H1 (cell line): ENCODE data around the gene NCAM1. TPM values are rescaled to one million over a fixed set of nuclear protein-coding genes. Genes with fewer than 3 reads are reported as not detected.

Experiments
- CTCF ChIA-PET: fragments of 300-600 bp; sonication (Branson Sonifier 250); formaldehyde crosslinking; loops from one replicate; lab custom pipeline; 2021; ENCODE audit not compliant: partially characterized antibody; lab: Charles Lee
- POLR2A ChIA-PET: fragments of 300-600 bp; sonication (Branson Sonifier 250); formaldehyde crosslinking; loops from one replicate; lab custom pipeline; 2021; ENCODE audit warnings: inconsistent platforms; ENCODE audit not compliant: partially characterized antibody; lab: Charles Lee
- DNase-seq, 2 experiments: peaks; one replicate each; pipeline versions ENCODE4 v3.0.0 to v3.0.0-alpha.2; 2010 to 2022; ENCODE audit warnings: low spot score in 2 of 2, low read depth in 1 of 2, mixed read lengths in 1 of 2
- FAIRE-seq: peaks from 2 replicates; lab custom pipeline; 2011; peaks lifted over from hg19 to GRCh38; lab: Jason Lieb, UNC
- H2AFZ ChIP-seq: 2 replicates; pipeline ENCODE4 v1.8.1; 2012; ENCODE audit warnings: low read length, inconsistent platforms
- H2AK5ac ChIP-seq: 2 replicates; pipeline ENCODE4 v1.6.1; 2013; ENCODE audit warnings: low read depth, low read length
- H2BK120ac ChIP-seq: replicated peaks from 2 replicates; pipeline ENCODE3; 2013; ENCODE audit warnings: low read depth, low read length, inconsistent platforms
- H2BK12ac ChIP-seq: 2 replicates; pipeline ENCODE4 v1.6.1; 2013; ENCODE audit warnings: low read depth, low read length
- H2BK15ac ChIP-seq: 2 replicates; pipeline ENCODE4 v1.6.1; 2013; ENCODE audit warnings: low read length
- H2BK20ac ChIP-seq: 2 replicates; pipeline ENCODE4 v1.6.1; 2013; ENCODE audit warnings: low read length
- H2BK5ac ChIP-seq: 2 replicates; pipeline ENCODE4 v1.6.1; 2013; ENCODE audit warnings: low read depth, low read length
- H3K14ac ChIP-seq: 2 replicates; pipeline ENCODE4 v1.6.1; 2013; ENCODE audit warnings: inconsistent platforms; ENCODE audit not compliant: insufficient read length
- H3K18ac ChIP-seq: 2 replicates; pipeline ENCODE4 v1.6.1; 2013; ENCODE audit warnings: low read length; ENCODE audit errors: extremely low read depth
- H3K23ac ChIP-seq: 2 replicates; pipeline ENCODE4 v1.6.1; 2013; ENCODE audit warnings: inconsistent platforms; ENCODE audit not compliant: insufficient read length
- H3K23me2 ChIP-seq: 2 replicates; pipeline ENCODE4 v1.6.1; 2013; ENCODE audit warnings: low read depth, low read length
- H3K27ac ChIP-seq: 2 replicates; pipeline ENCODE4 v1.6.1; 2011; ENCODE audit warnings: low read depth, low read length, inconsistent platforms
- H3K27me3 ChIP-seq, 4 experiments: replicated peaks in 1 of 4; 1 replicate in 1 of 4; 2 replicates in 3 of 4; pipeline versions ENCODE4 v1.6.1 to v1.8.1; 2011 to 2013; ENCODE audit warnings: low read length in 3 of 4, mild to moderate bottlenecking in 3 of 4, inconsistent platforms in 2 of 4, mixed read lengths in 2 of 4, moderate library complexity in 1 of 4; ENCODE audit not compliant: control insufficient read depth in 3 of 4, insufficient read depth in 3 of 4; ENCODE audit errors: extremely low read depth in 1 of 4
- H3K36me3 ChIP-seq, 4 experiments: 2 replicates each; pipeline versions ENCODE4 v1.6.1 to v1.8.1; 2011 to 2013; ENCODE audit warnings: mild to moderate bottlenecking in 4 of 4, low read length in 3 of 4, moderate library complexity in 2 of 4, control low read depth in 1 of 4, inconsistent platforms in 1 of 4; ENCODE audit not compliant: insufficient read depth in 4 of 4, control insufficient read depth in 2 of 4
- H3K4ac ChIP-seq: replicated peaks from 2 replicates; pipeline ENCODE3; 2013; ENCODE audit warnings: low read length, low read depth, mixed read lengths, inconsistent platforms; ENCODE audit not compliant: insufficient read length
- H3K4me1 ChIP-seq, 4 experiments: replicated peaks in 1 of 4; 1 replicate in 1 of 4; 2 replicates in 3 of 4; pipeline versions ENCODE4 v1.6.1 to v1.8.1; 2011 to 2013; ENCODE audit warnings: low read length in 3 of 4, inconsistent platforms in 2 of 4, mixed read lengths in 1 of 4; ENCODE audit not compliant: insufficient read depth in 4 of 4, control insufficient read depth in 3 of 4
- H3K4me2 ChIP-seq, 2 experiments: 2 replicates each; pipeline versions ENCODE4 v1.6.1 to v1.8.1; 2011 to 2013; ENCODE audit warnings: low read depth in 2 of 2, low read length in 2 of 2, control low read depth in 1 of 2, inconsistent platforms in 1 of 2, mild to moderate bottlenecking in 1 of 2; ENCODE audit not compliant: insufficient read depth in 1 of 2
- H3K4me3 ChIP-seq, 4 experiments: fragments of 200-600, 300-600 bp in 1 of 4; sonication (generic), shearing (Covaris generic), sonication (Bioruptor Twin) in 1 of 4; 2 replicates each; pipeline versions ENCODE4 v1.5.1 to v1.8.1; 2011 to 2016; ENCODE audit warnings: low read length in 4 of 4, low read depth in 3 of 4, control low read depth in 2 of 4, inconsistent platforms in 2 of 4, mild to moderate bottlenecking in 2 of 4, mixed read lengths in 1 of 4, moderate library complexity in 1 of 4; ENCODE audit not compliant: insufficient read depth in 2 of 4; ENCODE audit errors: extremely low read depth in 1 of 4
- H3K56ac ChIP-seq: replicated peaks from 2 replicates; pipeline ENCODE3; 2013; ENCODE audit warnings: low read depth, mild to moderate bottlenecking, mixed read lengths, low read length, inconsistent platforms; ENCODE audit not compliant: insufficient read length
- H3K79me1 ChIP-seq: 2 replicates; pipeline ENCODE4 v1.6.1; 2013; ENCODE audit warnings: low read depth, low read length, control low read depth
- H3K79me2 ChIP-seq, 2 experiments: 2 replicates each; pipeline versions ENCODE4 v1.6.1 to v1.8.1; 2012 to 2013; ENCODE audit warnings: low read length in 2 of 2, mild to moderate bottlenecking in 2 of 2, inconsistent platforms in 1 of 2; ENCODE audit not compliant: insufficient read depth in 2 of 2, control insufficient read depth in 1 of 2
- H3K9ac ChIP-seq, 4 experiments: replicated peaks in 1 of 4; 1 replicate in 1 of 4; 2 replicates in 3 of 4; pipeline versions ENCODE4 v1.6.1 to v1.8.1; 2011 to 2013; ENCODE audit warnings: low read depth in 3 of 4, low read length in 3 of 4, control low read depth in 2 of 4, mild to moderate bottlenecking in 2 of 4, moderate library complexity in 2 of 4, inconsistent platforms in 1 of 4; ENCODE audit errors: extremely low read depth in 1 of 4
- H3K9me3 ChIP-seq, 2 experiments: 2 replicates each; pipeline versions ENCODE4 v1.6.1 to v1.8.1; 2012 to 2013; ENCODE audit warnings: mild to moderate bottlenecking in 2 of 2, moderate library complexity in 2 of 2, control low read depth in 1 of 2, inconsistent platforms in 1 of 2, low read depth in 1 of 2, low read length in 1 of 2, mixed read lengths in 1 of 2; ENCODE audit not compliant: insufficient read depth in 2 of 2
- H4K20me1 ChIP-seq, 2 experiments: replicated peaks in 1 of 2; 2 replicates each; pipeline versions ENCODE3 to v1.8.1; 2011 to 2013; ENCODE audit warnings: inconsistent platforms in 2 of 2, low read length in 2 of 2, mild to moderate bottlenecking in 1 of 2; ENCODE audit not compliant: insufficient read depth in 2 of 2, control insufficient read depth in 1 of 2
- H4K5ac ChIP-seq: 2 replicates; pipeline ENCODE4 v1.6.1; 2013; ENCODE audit warnings: low read length, low read depth, mixed read lengths, inconsistent platforms; ENCODE audit not compliant: insufficient read length
- H4K8ac ChIP-seq: 2 replicates; pipeline ENCODE4 v1.8.0; 2013; ENCODE audit warnings: mild to moderate bottlenecking, moderate library complexity, low read length, inconsistent platforms; ENCODE audit not compliant: insufficient read depth; ENCODE audit errors: extremely low read depth
- H4K91ac ChIP-seq: replicated peaks from 2 replicates; pipeline ENCODE3; 2013; ENCODE audit warnings: low read length, mixed read lengths, inconsistent platforms; ENCODE audit not compliant: insufficient read length
- RAD21 ChIP-seq, 2 experiments: IDR thresholded peaks in 1 of 2; conservative IDR thresholded peaks in 1 of 2; 2 replicates each; pipeline ENCODE4 v1.6.1; 2011; ENCODE audit warnings: low read depth in 2 of 2, low read length in 2 of 2, improper control_type of control experiment in 1 of 2, inconsistent platforms in 1 of 2, mild to moderate bottlenecking in 1 of 2, moderate library complexity in 1 of 2
- YY1 ChIP-seq: IDR thresholded peaks from 2 replicates; pipeline ENCODE4 v1.6.1; 2011; ENCODE audit warnings: low read depth, mild to moderate bottlenecking, low read length
- WGBS, 2 experiments: shearing (Covaris generic) in 1 of 2; methylation state at CpG; one replicate each; pipeline versions ENCODE4 v1.1.6 to v1.1.7; 2013 to 2015; ENCODE audit warnings: low lambda C conversion rate in 2 of 2, mixed read lengths in 2 of 2, inconsistent platforms in 1 of 2, low coverage in 1 of 2, missing lambda C conversion rate in 1 of 2; ENCODE audit not compliant: insufficient replicate concordance in 2 of 2, insufficient coverage in 1 of 2, insufficient read length in 1 of 2; ENCODE audit errors: extremely low coverage in 1 of 2, missing lambda C conversion rate in 1 of 2; 5-methylcytosine and 5-hydroxymethylcytosine counted together
- polyA plus RNA-seq, 7 experiments: library from polyadenylated mRNA; depleted of rRNA in 3 of 7; stranded (reverse) in 5 of 7; unstranded in 2 of 7; fragments of >200 nt in 5 of 7; fragments of 200-250 nt in 2 of 7; gene quantifications; 1 replicate in 5 of 7; 2 replicates in 1 of 7; 4 replicates in 1 of 7; pipeline versions ENCODE4 v1.2.1 to v1.2.3, GENCODE V29; 2011 to 2013; ENCODE audit warnings: missing spikeins in 2 of 7, mixed read lengths in 2 of 7
- total RNA-seq: library from RNA; stranded (reverse); fragmentation: NEBNext Ultra II Directional; extraction: Animal tissue kit (Norgen Biotek cat#: 25700); gene quantifications from 2 replicates; pipeline ENCODE4 v1.2.1, GENCODE V29; 2021

The NCAM1 gene
- total and polyA plus RNA-seq, 2 of the 8 experiments (the other 6 are each of a cell fraction or from before 2014, with no cell fraction given): 3.1 to 4.3 TPM

GRCh38 chr11:113255741-113256140, 294.5 kb downstream of the NCAM1 start:
- Histone ChIP-seq H3K4me2 (no peak overlapping the region), H3K9ac (no peak overlapping the region), H4K20me1 (no peaks in the 10 kb centered on the region), H3K79me2 (no peaks in the 10 kb centered on the region), H3K4me1 (peaks cover 0 to 5% (median 0%) of the 10 kb centered on the region in 4 experiments; a peak in 3 of 7 replicates), H2AFZ (no peak overlapping the region), H3K36me3 (no peaks in the 10 kb centered on the region), H3K4ac (no peak overlapping the region), H4K91ac (no peak overlapping the region), H3K9me3 (no peaks in the 10 kb centered on the region), H2BK15ac (no peak overlapping the region), H3K27me3 (no peaks in the 10 kb centered on the region), H3K56ac (no peak overlapping the region), H4K5ac (no peak overlapping the region), H3K4me3 (no peak overlapping the region), H3K18ac (no peak overlapping the region), H2BK20ac (no peak overlapping the region), H3K23ac (no peak overlapping the region), H2BK120ac (no peak overlapping the region), H2BK12ac (no peak overlapping the region), H3K23me2 (0 out of 2 replicates have a peak, but pooled peaks cover 2% of the 10 kb centered on the region), H2AK5ac (no peak overlapping the region), H3K27ac (no peak overlapping the region), H2BK5ac (no peak overlapping the region), H3K14ac (no peak overlapping the region), H4K8ac (no peak overlapping the region), H3K79me1 (no peaks in the 10 kb centered on the region)
- FAIRE-seq: no peak
- CTCF ChIA-PET: interaction anchor here (1.0 kb wide), 1 partner anchor 19 kb away, joined by 3 read pairs; no protein-coding TSS in a partner anchor
- DNase-seq: no peak
- WGBS, 2 experiments: 89% methylated on average over 6 of the region's 6 CpGs; no CpG with 5 or more reads in 1 of the 2 experiments
- POLR2A ChIA-PET: no interaction called here
- TF ChIP-seq YY1: no peak
- peak in 1 of 2 experiments; percentile 7; a peak in 1 of 4 replicates for TF ChIP-seq RAD21 (IDR thresholded peaks at IDR 0.05 in 1 of 2, conservative IDR thresholded peaks at IDR 0.05 in 1 of 2; ENCODE audit: low read depth in 2 of 2, low read length in 2 of 2)
